Measurements from ENCODE around the gene SCAF4. TPM values are rescaled to one million over a fixed set of nuclear protein-coding genes. Genes with fewer than 3 reads are reported as not detected.
"Not testable (repeated sequence)": the region's sequence is repeated elsewhere in the genome, so short reads cannot be mapped to it uniquely, and the experiment has no call there.

The SCAF4 gene
- total RNA-seq, 1 experiment from 2014 or later: 7.1 TPM

- no peak for DNase-seq (ENCODE audit: low read depth)
Measured at GRCh38 chr21:31673321-31673912, 58.5 kb downstream of the SCAF4 start.

- no peak for DNase-seq (ENCODE audit: low read depth)
Measured at GRCh38 chr21:31671931-31672330, 60.0 kb downstream of the SCAF4 start.

- DNase-seq (ENCODE audit: low read depth): no peak
Measured at GRCh38 chr21:31671146-31671716, 60.7 kb downstream of the SCAF4 start.

GRCh38 chr21:31670070-31670469 lies 61.8 kb downstream of the SCAF4 start:
- no peak for DNase-seq (ENCODE audit: low read depth)

- DNase-seq (ENCODE audit: low read depth): no peak
Measured at GRCh38 chr21:31668651-31669491, 63.0 kb downstream of the SCAF4 start.

- no peak for DNase-seq (ENCODE audit: low read depth)
Measured at GRCh38 chr21:31667639-31668038, 64.3 kb downstream of the SCAF4 start.

- DNase-seq (ENCODE audit: low read depth): no peak
Measured at GRCh38 chr21:31667132-31667531, 64.8 kb downstream of the SCAF4 start.

DNA sequence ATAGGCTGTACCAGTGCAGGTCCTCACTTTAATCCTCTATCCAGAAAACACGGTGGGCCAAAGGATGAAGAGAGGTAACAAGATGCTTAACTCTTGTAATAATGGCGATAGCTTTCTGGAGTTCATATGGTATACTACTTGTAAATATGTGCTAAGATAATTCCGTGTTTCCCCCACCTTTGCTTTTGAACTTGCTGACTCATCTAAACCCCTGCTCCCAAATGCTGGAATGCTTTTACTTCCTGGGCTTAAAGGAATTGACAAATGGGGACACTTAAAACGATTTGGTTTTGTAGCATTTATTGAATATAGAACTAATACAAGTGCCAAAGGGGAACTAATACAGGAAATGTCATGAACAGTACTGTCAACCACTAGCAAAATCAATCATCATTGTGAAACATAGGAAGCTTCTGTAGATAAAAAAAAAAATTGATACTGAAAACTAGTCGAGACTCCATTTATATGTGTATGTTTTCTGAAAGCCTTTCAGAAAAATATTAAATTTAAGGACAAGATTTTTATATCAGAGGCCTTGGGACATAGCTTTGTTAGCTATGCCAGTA lies 65.4 kb downstream of the SCAF4 start:
- DNase-seq (ENCODE audit: low read depth): no peak

DNA sequence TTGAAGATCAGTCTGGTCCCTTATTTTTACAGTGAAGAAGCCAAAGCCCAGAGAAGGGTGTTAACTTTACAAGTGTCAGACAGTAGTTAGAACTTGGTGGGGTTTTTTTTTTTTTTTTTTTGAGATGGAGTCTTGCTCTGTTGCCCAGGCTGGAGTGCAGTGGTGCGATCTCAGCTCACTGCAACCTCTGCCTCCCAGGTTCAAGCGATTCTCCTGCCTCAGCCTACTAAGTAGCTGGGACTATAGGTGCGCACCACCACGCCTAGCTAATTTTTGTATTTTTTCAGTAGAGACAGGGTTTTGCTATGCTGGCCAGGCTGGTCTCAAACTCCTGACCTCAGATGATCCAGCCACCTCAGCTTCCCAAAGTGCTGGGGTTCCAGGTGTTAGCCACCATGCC lies 66.0 kb downstream of the SCAF4 start:
- not testable (repeated sequence) for DNase-seq (ENCODE audit: low read depth)

GRCh38 chr21:31665397-31665796 lies 66.5 kb downstream of the SCAF4 start:
- no peak for DNase-seq (ENCODE audit: low read depth)

GRCh38 chr21:31663584-31664249 lies 68.2 kb downstream of the SCAF4 start:
- no peak for DNase-seq (ENCODE audit: low read depth)

GRCh38 chr21:31660591-31660990 lies 71.3 kb downstream of the SCAF4 start:
- no peak for DNase-seq (ENCODE audit: low read depth)

- DNase-seq (ENCODE audit: low read depth): peak; percentile 29
Measured at GRCh38 chr21:31660259-31660565, 71.7 kb downstream of the SCAF4 start.

DNA sequence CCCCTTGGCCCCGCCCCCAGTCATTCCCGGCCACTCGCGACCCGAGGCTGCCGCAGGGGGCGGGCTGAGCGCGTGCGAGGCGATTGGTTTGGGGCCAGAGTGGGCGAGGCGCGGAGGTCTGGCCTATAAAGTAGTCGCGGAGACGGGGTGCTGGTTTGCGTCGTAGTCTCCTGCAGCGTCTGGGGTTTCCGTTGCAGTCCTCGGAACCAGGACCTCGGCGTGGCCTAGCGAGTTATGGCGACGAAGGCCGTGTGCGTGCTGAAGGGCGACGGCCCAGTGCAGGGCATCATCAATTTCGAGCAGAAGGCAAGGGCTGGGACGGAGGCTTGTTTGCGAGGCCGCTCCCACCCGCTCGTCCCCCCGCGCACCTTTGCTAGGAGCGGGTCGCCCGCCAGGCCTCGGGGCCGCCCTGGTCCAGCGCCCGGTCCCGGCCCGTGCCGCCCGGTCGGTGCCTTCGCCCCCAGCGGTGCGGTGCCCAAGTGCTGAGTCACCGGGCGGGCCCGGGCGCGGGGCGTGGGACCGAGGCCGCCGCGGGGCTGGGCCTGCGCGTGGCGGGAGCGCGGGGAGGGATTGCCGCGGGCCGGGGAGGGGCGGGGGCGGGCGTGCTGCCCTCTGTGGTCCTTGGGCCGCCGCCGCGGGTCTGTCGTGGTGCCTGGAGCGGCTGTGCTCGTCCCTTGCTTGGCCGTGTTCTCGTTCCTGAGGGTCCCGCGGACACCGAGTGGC lies 72.2 kb downstream of the SCAF4 start, which contains the start of gene SOD1:
Gene SOD1 (plus strand): TSS at position 158 of the 723 bp plus-strand sequence. CDS start 77 bp downstream, at position 235.
- peak; percentile 91 for DNase-seq (ENCODE audit: low read depth)

DNA sequence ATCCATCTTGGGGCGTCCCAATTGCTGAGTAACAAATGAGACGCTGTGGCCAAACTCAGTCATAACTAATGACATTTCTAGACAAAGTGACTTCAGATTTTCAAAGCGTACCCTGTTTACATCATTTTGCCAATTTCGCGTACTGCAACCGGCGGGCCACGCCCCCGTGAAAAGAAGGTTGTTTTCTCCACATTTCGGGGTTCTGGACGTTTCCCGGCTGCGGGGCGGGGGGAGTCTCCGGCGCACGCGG lies 72.7 kb downstream of the SCAF4 start:
- no peak for DNase-seq (ENCODE audit: low read depth)

DNA sequence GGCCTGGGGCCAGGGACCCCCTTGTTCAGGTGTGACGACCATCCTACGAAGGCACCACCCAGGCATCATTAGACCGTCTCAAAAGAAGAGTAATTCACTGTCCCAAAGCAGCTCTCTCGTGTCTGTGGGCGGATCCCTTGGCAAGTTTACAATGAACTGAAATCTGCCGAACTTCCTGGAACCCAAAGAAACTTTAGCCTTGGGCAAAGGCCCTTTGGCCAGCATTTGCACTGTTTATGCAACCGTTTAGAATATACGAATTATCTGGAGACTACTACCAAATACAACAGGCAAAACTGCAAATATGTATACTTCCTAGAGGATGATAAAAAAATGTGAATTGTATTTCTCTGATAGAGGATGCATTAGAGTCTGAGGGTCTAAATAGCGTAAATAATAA lies 73.9 kb downstream of the SCAF4 start:
- no peak for DNase-seq (ENCODE audit: low read depth)

GRCh38 chr21:31656199-31657095 lies 75.5 kb downstream of the SCAF4 start:
- DNase-seq (ENCODE audit: low read depth): no peak

GRCh38 chr21:31654821-31655580 lies 76.9 kb downstream of the SCAF4 start:
- not testable (repeated sequence) for DNase-seq (ENCODE audit: low read depth)

DNA sequence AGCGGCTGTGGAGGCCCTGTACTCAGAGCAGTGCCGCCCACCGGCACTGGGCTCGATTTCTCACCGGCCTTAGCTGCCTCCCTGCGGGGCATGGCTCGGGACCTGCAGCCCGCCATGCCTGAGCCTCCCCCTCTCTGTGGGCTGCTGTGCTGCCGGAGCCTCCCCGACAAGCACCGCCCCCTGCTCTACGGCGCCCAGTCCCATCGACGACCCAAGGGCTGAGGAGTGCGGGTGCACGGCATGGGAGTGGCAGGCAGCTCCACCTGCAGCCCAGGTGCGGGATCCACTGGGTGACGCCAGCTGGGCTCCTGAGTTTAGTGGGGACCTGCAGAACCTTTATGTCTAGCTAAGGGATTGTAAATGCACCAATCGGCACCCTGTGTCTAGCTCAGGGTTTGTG lies 77.6 kb downstream of the SCAF4 start:
- DNase-seq (ENCODE audit: low read depth): no peak

DNA sequence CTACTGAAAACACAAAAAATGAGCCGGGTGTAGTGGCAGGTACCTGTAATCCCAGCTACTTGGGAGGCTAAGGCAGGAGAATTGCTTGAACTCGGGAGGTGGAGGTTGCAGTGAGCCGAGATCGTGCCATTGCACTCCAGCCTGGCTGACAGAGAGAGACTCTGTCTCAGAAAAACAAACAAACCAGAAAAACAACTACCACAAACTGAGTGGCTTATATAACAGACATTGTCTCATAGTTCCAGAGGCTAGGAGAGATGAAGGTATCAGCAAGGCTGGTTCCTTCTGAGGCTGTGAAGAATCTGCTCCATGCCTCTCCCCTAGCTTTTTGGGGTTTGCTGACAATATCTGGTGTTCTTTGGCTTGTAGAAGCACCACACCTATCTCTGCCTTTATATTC lies 80.4 kb downstream of the SCAF4 start:
- DNase-seq (ENCODE audit: low read depth): not testable (repeated sequence)

Measured in LHCN-M2 (cell line).